SK-N-SH treated with all-trans-retinoic acid at 6 μM for 48 hours (cell line): Measurements from ENCODE around the gene YIPF7.

Source experiments
- ATAC-seq: fragments of 200-7000 bp; cut with Tn5 transposase; 3 replicates; pipeline ENCODE4 v1.9.1; 2020; ENCODE audit warnings: mild to moderate bottlenecking, moderate library complexity
- ARNTL ChIP-seq: fragments of 450-650 bp; formaldehyde crosslinking; IDR thresholded peaks from 2 replicates; pipeline ENCODE4 v1.5.0; 2020; ENCODE audit warnings: low read depth, mild to moderate bottlenecking, moderate library complexity, borderline replicate concordance
- BACH2 ChIP-seq: fragments of 250-450 bp; sonication (Bioruptor Pico); IDR thresholded peaks from 2 replicates; pipeline ENCODE4 v1.9.0; 2021; ENCODE audit warnings: mild to moderate bottlenecking, borderline replicate concordance
- ESRRG ChIP-seq: fragments of 250-450 bp; sonication (Bioruptor Pico); IDR thresholded peaks from 2 replicates; pipeline ENCODE4 v1.6.1; 2021; ENCODE audit warnings: mild to moderate bottlenecking
- ISL1 ChIP-seq: fragments of 250-450 bp; sonication (Bioruptor Pico); IDR thresholded peaks from 2 replicates; pipeline ENCODE4 v2.1.2; 2022; ENCODE audit warnings: mild to moderate bottlenecking, moderate library complexity
- POU6F1 ChIP-seq: fragments of 250-450 bp; sonication (Bioruptor Pico); IDR thresholded peaks from 2 replicates; pipeline ENCODE4 v1.8.0; 2021; ENCODE audit warnings: low read depth, mild to moderate bottlenecking, moderate library complexity, borderline replicate concordance
- PPARA ChIP-seq: fragments of 250-450 bp; sonication (Bioruptor Pico); IDR thresholded peaks from 2 replicates; pipeline ENCODE4 v1.5.0; 2020; ENCODE audit warnings: mild to moderate bottlenecking, borderline replicate concordance
- RARB ChIP-seq: fragments of 250-450 bp; sonication (Bioruptor Pico); IDR thresholded peaks from 2 replicates; pipeline ENCODE4 v1.8.0; 2021; ENCODE audit warnings: mild to moderate bottlenecking, moderate library complexity
- SNAI2 ChIP-seq: fragments of 250-450 bp; sonication (Bioruptor Pico); IDR thresholded peaks from 2 replicates; pipeline ENCODE4 v1.5.0; 2020; ENCODE audit warnings: mild to moderate bottlenecking, moderate library complexity
- TOX ChIP-seq: fragments of 250-450 bp; sonication (Bioruptor Pico); IDR thresholded peaks from 2 replicates; pipeline ENCODE4 v1.8.0; 2021; ENCODE audit warnings: mild to moderate bottlenecking, moderate library complexity, borderline replicate concordance
- TSHZ2 ChIP-seq: fragments of 250-450 bp; sonication (Bioruptor Pico); IDR thresholded peaks from 2 replicates; pipeline ENCODE4 v1.5.0; 2020; ENCODE audit warnings: mild to moderate bottlenecking, moderate library complexity
- ZFP3 ChIP-seq: fragments of 250-450 bp; sonication (Bioruptor Pico); IDR thresholded peaks from 2 replicates; pipeline ENCODE4 v1.5.0; 2020; ENCODE audit warnings: mild to moderate bottlenecking, moderate library complexity
- ZFP30 ChIP-seq: fragments of 450-650 bp; formaldehyde crosslinking; IDR thresholded peaks from 2 replicates; pipeline ENCODE4 v1.5.0; 2022; ENCODE audit warnings: mild to moderate bottlenecking, moderate library complexity
- ZNF70 ChIP-seq: fragments of 450-650 bp; formaldehyde crosslinking; IDR thresholded peaks from 2 replicates; pipeline ENCODE4 v1.5.0; 2020; ENCODE audit warnings: mild to moderate bottlenecking, moderate library complexity
- ZNF8 ChIP-seq: fragments of 450-650 bp; formaldehyde crosslinking; IDR thresholded peaks from 2 replicates; pipeline ENCODE4 v1.5.0; 2020; ENCODE audit warnings: mild to moderate bottlenecking, moderate library complexity
- TF ChIP-seq, protein P1 (sequence below): fragments of 250-450 bp; sonication (Bioruptor Pico); IDR thresholded peaks from 2 replicates; pipeline ENCODE4 v1.8.0; 2020; ENCODE audit warnings: mild to moderate bottlenecking, moderate library complexity, borderline replicate concordance
- TF ChIP-seq, protein P2 (sequence below): fragments of 250-450 bp; sonication (Bioruptor Pico); IDR thresholded peaks from 2 replicates; pipeline ENCODE4 v1.5.1; 2021; ENCODE audit warnings: mild to moderate bottlenecking, moderate library complexity

YIPF7 gene

DNA sequence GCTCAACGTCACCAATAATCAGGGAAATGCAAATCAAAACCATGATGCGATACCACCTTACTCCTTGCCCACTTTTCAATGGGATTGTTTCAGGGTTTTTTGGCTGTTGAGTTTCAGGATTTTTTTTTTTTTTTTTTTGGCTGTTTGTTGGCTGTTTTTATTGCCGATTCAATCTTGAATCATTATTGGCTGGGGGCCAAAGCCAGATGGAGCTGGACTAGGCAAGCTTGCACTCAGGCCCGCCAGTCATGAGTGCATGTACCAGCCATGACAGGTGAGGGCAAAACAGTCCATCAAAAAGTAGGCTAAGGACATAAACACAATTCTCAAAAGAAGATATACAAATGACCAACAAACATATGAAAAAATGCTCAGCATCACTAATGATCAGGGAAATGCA is 13.3 kb downstream of the YIPF7 start:
- no peak for TF ChIP-seq ARNTL (CRISPR knock-in tag)
- no peak for TF ChIP-seq TSHZ2
- TF ChIP-seq BACH2 (CRISPR knock-in tag) = no peak
- TF ChIP-seq ZNF70 (CRISPR knock-in tag) = no peak
- ATAC-seq = no peak

DNA sequence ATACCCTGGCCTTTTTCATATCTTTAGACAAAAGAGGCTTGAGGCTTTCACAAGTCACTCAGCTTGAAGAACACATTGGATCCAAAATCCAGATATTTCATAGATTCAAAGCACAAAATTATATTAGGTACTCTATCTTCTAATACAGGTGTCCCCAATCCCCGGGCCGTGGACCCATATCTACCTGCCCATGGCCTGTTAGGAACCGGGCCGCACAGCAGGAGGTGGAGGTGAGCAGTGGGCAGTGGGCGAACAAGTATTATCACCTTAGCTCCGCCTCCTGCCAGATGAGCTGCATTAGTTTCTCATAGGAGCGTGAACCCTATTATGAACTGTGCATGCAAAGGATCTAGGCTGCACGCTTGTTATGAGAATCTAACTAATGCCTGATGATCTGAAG is 18.7 kb downstream of the YIPF7 start:
- ATAC-seq = no peak
- TF ChIP-seq ZFP30 (CRISPR knock-in tag) = no peak
- no peak for TF ChIP-seq ZFP3 (CRISPR knock-in tag)
- TF ChIP-seq, protein P1, sequence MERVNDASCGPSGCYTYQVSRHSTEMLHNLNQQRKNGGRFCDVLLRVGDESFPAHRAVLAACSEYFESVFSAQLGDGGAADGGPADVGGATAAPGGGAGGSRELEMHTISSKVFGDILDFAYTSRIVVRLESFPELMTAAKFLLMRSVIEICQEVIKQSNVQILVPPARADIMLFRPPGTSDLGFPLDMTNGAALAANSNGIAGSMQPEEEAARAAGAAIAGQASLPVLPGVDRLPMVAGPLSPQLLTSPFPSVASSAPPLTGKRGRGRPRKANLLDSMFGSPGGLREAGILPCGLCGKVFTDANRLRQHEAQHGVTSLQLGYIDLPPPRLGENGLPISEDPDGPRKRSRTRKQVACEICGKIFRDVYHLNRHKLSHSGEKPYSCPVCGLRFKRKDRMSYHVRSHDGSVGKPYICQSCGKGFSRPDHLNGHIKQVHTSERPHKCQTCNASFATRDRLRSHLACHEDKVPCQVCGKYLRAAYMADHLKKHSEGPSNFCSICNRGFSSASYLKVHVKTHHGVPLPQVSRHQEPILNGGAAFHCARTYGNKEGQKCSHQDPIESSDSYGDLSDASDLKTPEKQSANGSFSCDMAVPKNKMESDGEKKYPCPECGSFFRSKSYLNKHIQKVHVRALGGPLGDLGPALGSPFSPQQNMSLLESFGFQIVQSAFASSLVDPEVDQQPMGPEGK = no peak
- TF ChIP-seq, protein P2, sequence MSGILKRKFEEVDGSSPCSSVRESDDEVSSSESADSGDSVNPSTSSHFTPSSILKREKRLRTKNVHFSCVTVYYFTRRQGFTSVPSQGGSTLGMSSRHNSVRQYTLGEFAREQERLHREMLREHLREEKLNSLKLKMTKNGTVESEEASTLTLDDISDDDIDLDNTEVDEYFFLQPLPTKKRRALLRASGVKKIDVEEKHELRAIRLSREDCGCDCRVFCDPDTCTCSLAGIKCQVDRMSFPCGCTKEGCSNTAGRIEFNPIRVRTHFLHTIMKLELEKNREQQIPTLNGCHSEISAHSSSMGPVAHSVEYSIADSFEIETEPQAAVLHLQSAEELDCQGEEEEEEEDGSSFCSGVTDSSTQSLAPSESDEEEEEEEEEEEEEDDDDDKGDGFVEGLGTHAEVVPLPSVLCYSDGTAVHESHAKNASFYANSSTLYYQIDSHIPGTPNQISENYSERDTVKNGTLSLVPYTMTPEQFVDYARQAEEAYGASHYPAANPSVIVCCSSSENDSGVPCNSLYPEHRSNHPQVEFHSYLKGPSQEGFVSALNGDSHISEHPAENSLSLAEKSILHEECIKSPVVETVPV = no peak
- no peak for TF ChIP-seq PPARA (CRISPR knock-in tag)
- TF ChIP-seq ZNF8 = no peak
- TF ChIP-seq TOX (CRISPR knock-in tag) = no peak
- TF ChIP-seq POU6F1 (CRISPR knock-in tag) = no peak
- no peak for TF ChIP-seq ESRRG (CRISPR knock-in tag)
- TF ChIP-seq RARB = no peak
- TF ChIP-seq SNAI2 (CRISPR knock-in tag) = no peak
- TF ChIP-seq ISL1 (CRISPR knock-in tag) = no peak

DNA sequence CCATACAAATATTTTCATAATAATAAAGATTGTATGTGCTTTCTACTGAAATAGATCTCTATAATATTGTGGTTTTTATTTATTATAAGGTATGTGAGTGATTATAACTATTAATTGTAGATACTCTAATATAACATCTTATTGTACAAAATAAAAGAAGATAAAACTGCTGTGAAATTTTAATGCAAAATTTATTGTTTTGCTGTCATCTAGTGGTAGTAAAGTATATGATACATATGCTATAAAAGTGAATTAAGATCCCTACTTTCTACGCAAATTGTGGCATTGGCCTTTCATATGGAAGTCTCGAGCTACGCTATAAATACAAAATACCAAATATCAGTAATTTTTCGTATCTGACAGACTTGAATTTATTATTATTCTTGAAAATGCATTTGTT is 19.3 kb downstream of the YIPF7 start:
- no peak for ATAC-seq
- TF ChIP-seq RARB (no peak), TSHZ2 (no peak), ZFP30 (CRISPR knock-in tag) (no peak), ISL1 (CRISPR knock-in tag) (no peak), TOX (CRISPR knock-in tag) (no peak), ZNF8 (no peak)
- TF ChIP-seq, all 23 proteins: peak for 0

DNA sequence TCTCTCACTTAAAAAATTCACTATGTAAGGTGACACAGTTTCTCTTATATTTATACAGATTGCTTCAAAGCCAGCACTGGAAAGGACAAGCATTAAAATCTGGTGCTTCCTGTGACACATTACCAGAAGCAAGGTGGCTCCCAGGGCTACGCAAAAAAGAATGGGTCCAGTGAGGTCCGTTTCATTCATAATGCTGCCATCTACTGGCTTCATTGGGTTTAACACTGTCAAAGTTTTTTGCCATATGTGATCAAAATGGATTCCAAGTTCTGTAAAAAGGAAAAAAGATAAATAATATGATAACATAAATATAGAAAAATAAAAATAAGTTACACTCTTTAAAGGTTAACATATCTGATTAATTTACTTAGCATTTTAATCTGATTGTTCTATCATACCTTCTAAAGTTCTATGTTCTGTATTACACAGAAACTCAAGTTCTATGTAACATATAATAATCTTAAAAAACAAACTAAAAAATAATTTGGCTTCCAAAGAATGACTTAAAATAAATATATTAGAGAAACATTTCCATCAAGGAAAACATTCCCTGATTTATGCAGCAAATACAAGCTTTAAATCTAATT is 22.1 kb downstream of the YIPF7 start:
- ATAC-seq = peak; percentile 85
- TF ChIP-seq TSHZ2 (no peak), ZFP3 (CRISPR knock-in tag) (no peak), POU6F1 (CRISPR knock-in tag) (no peak)
